ENCODE measurements around the gene NR2E3. TPM values are rescaled to one million over a fixed set of nuclear protein-coding genes. Genes with fewer than 3 reads are reported as not detected.

Gene NR2E3
- 0.09 to 0.41 TPM (median 0.23 TPM) in 5 replicates for total RNA-seq (2022; extraction: Qiagen RNA extraction)

DNA sequence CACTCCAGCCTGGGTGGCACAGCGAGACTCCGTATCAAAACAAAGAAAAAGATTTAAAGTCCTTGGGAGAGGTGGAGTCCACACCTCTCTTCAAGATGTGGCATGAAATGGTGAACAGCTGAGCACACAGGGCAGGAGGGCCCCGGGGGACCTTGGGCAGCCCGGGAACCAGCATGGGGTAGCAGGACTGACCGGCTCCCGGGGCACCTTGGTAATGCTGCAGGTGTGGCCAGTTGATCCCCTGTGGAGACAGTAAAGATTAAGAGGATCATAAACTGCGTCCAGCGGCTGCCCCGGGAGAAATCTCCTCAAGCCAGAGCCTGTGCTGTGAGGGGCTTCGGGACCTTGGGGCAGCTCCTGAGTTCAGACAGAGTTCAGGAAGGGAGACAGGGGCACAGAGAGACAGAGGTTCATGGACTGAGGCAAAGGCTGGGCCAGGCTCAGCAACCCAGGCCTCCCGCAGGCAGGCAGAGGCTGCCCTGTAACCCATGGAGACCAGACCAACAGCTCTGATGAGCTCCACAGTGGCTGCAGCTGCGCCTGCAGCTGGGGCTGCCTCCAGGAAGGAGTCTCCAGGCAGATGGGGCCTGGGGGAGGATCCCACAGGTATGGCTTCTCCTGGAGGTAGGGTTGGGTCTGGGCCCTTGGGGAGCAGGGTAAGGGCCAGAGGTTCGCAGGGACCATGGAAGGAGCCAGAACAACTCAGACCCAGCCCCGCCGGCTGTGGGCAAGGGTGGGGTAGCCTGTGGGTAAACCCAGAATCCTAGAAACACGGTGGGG, at the start of gene NR2E3:
NR2E3 (plus strand) TSS at position 299 of the 780 bp plus-strand sequence; CDS start at position 489, 190 bp downstream.

